ENCODE data around the gene INPP1. TPM values are rescaled to one million over a fixed set of nuclear protein-coding genes. Genes with fewer than 3 reads are reported as not detected.

INPP1 gene
- total RNA-seq, 1 experiment from 2014 or later = 23.2 TPM

- no peak overlapping the region for H3K4me3 ChIP-seq (ENCODE audit: low read depth, low read length)
- no peaks in the 10 kb centered on the region for H3K36me3 ChIP-seq (ENCODE audit: control insufficient read depth, insufficient read depth, low read length)
- no TSS peak for BruUV-seq (replicated peaks)
- TF ChIP-seq CTCF (IDR thresholded peaks at IDR 0.05; ENCODE audit: insufficient read depth in 1 of 2, low read depth in 1 of 2, low read length in 1 of 2, severe bottlenecking in 1 of 2, unreplicated experiment in 1 of 2) = no peak
- Mint-ChIP-seq H3K27ac (ENCODE audit: unreplicated experiment) (no peak overlapping the region), H3K9me3 (ENCODE audit: unreplicated experiment) (no peaks in the 10 kb centered on the region), H3K4me3 (ENCODE audit: unreplicated experiment) (no peak overlapping the region), H3K36me3 (ENCODE audit: insufficient read depth, unreplicated experiment) (peaks cover 6% of the 10 kb centered on the region), H3K27me3 (ENCODE audit: insufficient read depth, unreplicated experiment) (no peaks in the 10 kb centered on the region), H3K4me1 (ENCODE audit: low read depth, unreplicated experiment) (peaks cover 6% of the 10 kb centered on the region)
- POLR2A ChIA-PET = no interaction called here
- H3K27me3 ChIP-seq (replicated peaks; ENCODE audit: control insufficient read depth, insufficient read depth, low read length) = no peaks in the 10 kb centered on the region
- intact Hi-C loops (cut with micrococcal nuclease; ENCODE audit: unreplicated experiment) = no loop called here
- peak; percentile 48 to 64 for DNase-seq
- no peaks in the 10 kb centered on the region for H3K9me3 ChIP-seq
- H3K4me1 ChIP-seq = peaks cover 6% of the 10 kb centered on the region
- CTCF ChIA-PET = no interaction called here
Observed at GRCh38 chr2:190340369-190340768, 3.0 kb upstream of the INPP1 start.

DNA sequence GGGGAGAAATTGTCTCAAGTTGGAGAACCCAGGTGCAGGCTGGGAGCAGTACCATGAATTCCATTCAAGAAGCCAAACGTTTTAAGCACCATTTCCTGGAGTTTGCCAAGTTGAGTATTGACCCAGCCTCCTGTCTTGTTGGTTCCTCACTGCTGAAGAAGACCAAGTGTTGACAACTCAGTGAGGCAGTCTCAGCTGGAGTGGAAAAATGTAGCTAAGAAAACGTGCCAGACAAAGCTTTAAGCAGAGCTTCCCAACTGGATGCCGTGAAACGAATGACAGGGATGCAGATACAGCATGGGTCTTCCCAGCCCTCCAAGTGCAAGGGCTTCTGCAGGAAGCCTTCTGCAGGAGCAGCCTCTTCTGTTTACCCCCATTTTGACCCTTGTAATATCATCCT is 778 bp upstream of the INPP1 start:
- Histone ChIP-seq H3K9me3 (no peaks in the 10 kb centered on the region), H3K36me3 (ENCODE audit: control insufficient read depth, insufficient read depth, low read length) (no peaks in the 10 kb centered on the region), H3K4me1 (no peaks in the 10 kb centered on the region), H3K27me3 (replicated peaks; ENCODE audit: control insufficient read depth, insufficient read depth, low read length) (no peaks in the 10 kb centered on the region), H3K4me3 (ENCODE audit: low read depth, low read length) (no peak overlapping the region)
- intact Hi-C loops (cut with micrococcal nuclease; ENCODE audit: unreplicated experiment) = loop anchor here (1.0 kb wide), 1 partner anchor 7 kb away; no protein-coding TSS in a partner anchor
- Mint-ChIP-seq H3K27ac (ENCODE audit: unreplicated experiment) (no peak overlapping the region), H3K4me1 (ENCODE audit: low read depth, unreplicated experiment) (peaks cover 6% of the 10 kb centered on the region), H3K36me3 (ENCODE audit: insufficient read depth, unreplicated experiment) (peaks cover 6% of the 10 kb centered on the region), H3K4me3 (ENCODE audit: unreplicated experiment) (peak overlapping the region; percentile 2), H3K27me3 (ENCODE audit: insufficient read depth, unreplicated experiment) (no peaks in the 10 kb centered on the region), H3K9me3 (ENCODE audit: unreplicated experiment) (no peaks in the 10 kb centered on the region)
- TF ChIP-seq CTCF (IDR thresholded peaks at IDR 0.05; ENCODE audit: insufficient read depth in 1 of 2, low read depth in 1 of 2, low read length in 1 of 2, severe bottlenecking in 1 of 2, unreplicated experiment in 1 of 2) = no peak
- ChIA-PET POLR2A (no interaction called here), CTCF (no interaction called here)
- TSS peak; percentile 62 for BruUV-seq (replicated peaks)
- DNase-seq = no peak

DNA sequence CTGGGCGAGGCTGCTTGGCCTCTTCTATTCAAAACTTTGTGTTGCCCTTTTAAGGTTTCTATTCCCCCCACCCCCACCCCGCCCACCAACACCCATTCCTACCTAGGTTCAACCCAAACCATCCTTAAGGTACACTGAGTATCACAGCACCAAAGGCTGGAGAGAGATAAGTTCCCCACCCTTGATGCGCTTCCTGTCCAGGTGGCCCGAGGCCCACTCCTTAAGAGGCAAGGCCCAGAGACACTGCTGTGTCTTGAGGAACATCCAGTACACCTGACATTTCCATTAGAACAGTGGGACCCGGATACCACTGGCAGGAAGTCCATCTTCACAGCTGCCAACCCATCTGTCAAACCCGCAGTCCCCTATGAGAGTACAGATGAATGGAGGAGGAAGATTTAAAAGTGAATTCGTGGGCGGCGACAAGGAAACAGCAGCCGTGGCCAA is 277 bp upstream of the INPP1 start:
- intact Hi-C loops (cut with micrococcal nuclease; ENCODE audit: unreplicated experiment) = loop anchor here (1.0 kb wide), 1 partner anchor 8 kb away; no protein-coding TSS in a partner anchor
- H3K9me3 Mint-ChIP-seq (ENCODE audit: unreplicated experiment) = no peaks in the 10 kb centered on the region
- peaks cover 6% of the 10 kb centered on the region for H3K36me3 Mint-ChIP-seq (ENCODE audit: insufficient read depth, unreplicated experiment)
- no peak for DNase-seq
- CTCF ChIA-PET = no interaction called here
- POLR2A ChIA-PET = no interaction called here
- Histone ChIP-seq H3K4me1 (no peaks in the 10 kb centered on the region), H3K9me3 (no peaks in the 10 kb centered on the region), H3K27me3 (replicated peaks; ENCODE audit: control insufficient read depth, insufficient read depth, low read length) (no peaks in the 10 kb centered on the region), H3K36me3 (ENCODE audit: control insufficient read depth, insufficient read depth, low read length) (no peaks in the 10 kb centered on the region), H3K4me3 (ENCODE audit: low read depth, low read length) (peak overlapping the region; percentile 76)
- H3K4me1 Mint-ChIP-seq (ENCODE audit: low read depth, unreplicated experiment) = peaks cover 3% of the 10 kb centered on the region
- BruUV-seq (replicated peaks) = no TSS peak
- H3K27ac Mint-ChIP-seq (ENCODE audit: unreplicated experiment) = peak overlapping the region; percentile 91
- TF ChIP-seq CTCF (IDR thresholded peaks at IDR 0.05; ENCODE audit: insufficient read depth in 1 of 2, low read depth in 1 of 2, low read length in 1 of 2, severe bottlenecking in 1 of 2, unreplicated experiment in 1 of 2) = no peak
- H3K4me3 Mint-ChIP-seq (ENCODE audit: unreplicated experiment) = peak overlapping the region; percentile 95
- no peaks in the 10 kb centered on the region for H3K27me3 Mint-ChIP-seq (ENCODE audit: insufficient read depth, unreplicated experiment)
